DMS153 (cell line): ENCODE data around the gene PCDHA13.
"Not testable (repeated sequence)": the region's sequence is repeated elsewhere in the genome, so short reads cannot be mapped to it uniquely, and the experiment has no call there.

ENCODE experiments used
- DNase-seq: peaks from one replicate; lab custom pipeline; 2025; lab: John Stamatoyannopoulos, UW

Gene PCDHA13

GRCh38 chr5:140881889-140882590, at the start of gene PCDHA13:
PCDHA13 (plus strand) TSS chr5:140882124; CDS start chr5:140882269, 145 bp downstream.
- no peak for DNase-seq

- DNase-seq: no peak
Measured at GRCh38 chr5:140833993-140834392, 47.9 kb upstream of the PCDHA13 start, which contains the start of gene PCDHA7. PCDHA7 (plus strand) TSS chr5:140834269; CDS start chr5:140834384, 115 bp downstream.

- DNase-seq: not testable (repeated sequence)
Measured at GRCh38 chr5:140834439-140835008, 47.4 kb upstream of the PCDHA13 start.

- DNase-seq: no peak
Measured at GRCh38 chr5:140835622-140836510, 46.1 kb upstream of the PCDHA13 start.

GRCh38 chr5:140840978-140841962, 40.7 kb upstream of the PCDHA13 start, which contains the start of gene PCDHA8:
PCDHA8 (plus strand) TSS chr5:140841187; CDS start chr5:140841322, 135 bp downstream.
- no peak for DNase-seq

GRCh38 chr5:140842798-140843733, 38.9 kb upstream of the PCDHA13 start:
- DNase-seq: no peak

DNA sequence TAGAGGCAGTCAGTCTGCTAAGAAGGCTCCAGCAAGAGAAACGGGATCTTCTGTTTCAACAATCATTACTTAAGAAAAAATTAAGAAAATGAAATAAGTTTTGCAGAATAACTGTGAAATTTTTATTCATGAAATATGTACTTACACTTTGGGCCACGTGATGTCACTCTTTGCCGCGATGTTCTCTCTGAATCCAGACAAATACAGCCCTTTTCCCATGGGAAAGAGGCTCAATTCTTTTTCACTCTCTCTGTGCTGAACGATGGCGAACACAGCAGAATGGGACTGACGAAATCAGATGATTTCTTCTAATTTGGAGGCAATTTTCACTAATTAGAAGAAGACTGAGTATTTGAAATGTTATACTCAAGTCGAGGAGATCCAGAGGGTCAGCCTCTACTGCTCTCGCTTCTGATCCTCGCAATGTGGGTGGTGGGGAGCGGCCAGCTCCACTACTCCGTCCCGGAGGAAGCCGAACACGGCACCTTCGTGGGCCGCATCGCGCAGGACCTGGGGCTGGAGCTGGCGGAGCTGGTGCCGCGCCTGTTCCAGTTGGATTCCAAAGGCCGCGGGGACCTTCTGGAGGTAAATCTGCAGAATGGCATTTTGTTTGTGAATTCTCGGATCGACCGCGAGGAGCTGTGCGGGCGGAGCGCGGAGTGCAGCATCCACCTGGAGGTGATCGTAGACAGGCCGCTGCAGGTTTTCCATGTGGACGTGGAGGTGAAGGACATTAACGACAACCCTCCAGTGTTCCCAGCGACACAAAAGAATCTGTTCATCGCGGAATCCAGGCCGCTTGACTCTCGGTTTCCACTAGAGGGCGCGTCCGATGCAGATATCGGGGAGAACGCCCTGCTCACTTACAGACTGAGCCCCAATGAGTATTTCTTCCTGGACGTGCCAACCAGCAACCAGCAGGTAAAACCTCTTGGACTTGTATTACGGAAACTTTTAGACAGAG, 33.5 kb upstream of the PCDHA13 start, which contains the start of gene PCDHA9:
Gene PCDHA9, plus strand, starts transcription at position 244 of the 964 bp plus-strand sequence. Its CDS starts 114 bp downstream, at position 358.
- DNase-seq: not testable (repeated sequence)

DNA sequence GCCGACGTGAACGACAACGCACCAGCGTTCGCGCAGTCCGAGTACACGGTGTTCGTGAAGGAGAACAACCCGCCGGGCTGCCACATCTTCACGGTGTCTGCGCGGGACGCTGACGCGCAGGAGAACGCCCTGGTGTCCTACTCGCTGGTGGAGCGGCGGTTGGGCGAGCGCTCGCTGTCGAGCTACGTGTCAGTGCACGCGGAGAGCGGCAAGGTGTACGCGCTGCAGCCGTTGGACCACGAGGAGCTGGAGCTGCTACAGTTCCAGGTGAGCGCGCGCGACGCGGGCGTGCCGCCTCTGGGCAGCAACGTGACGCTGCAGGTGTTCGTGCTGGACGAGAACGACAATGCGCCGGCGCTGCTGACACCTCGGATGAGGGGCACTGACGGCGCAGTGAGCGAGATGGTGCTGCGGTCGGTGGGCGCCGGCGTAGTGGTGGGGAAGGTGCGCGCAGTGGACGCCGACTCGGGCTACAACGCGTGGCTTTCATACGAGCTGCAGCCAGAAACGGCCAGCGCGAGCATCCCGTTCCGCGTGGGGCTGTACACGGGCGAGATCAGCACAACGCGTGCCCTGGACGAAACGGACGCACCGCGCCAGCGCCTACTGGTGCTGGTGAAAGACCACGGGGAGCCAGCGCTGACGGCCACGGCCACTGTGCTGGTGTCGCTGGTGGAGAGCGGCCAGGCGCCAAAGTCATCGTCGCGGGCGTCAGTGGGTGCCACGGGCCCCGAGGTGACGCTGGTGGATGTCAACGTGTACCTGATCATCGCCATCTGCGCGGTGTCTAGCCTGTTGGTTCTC, 31.9 kb upstream of the PCDHA13 start:
- DNase-seq: not testable (repeated sequence)

GRCh38 chr5:140855772-140856674, 25.9 kb upstream of the PCDHA13 start, which contains the start of gene PCDHA10:
PCDHA10 (plus strand) TSS chr5:140855897; CDS start chr5:140856049, 152 bp downstream.
- DNase-seq: no peak

- DNase-seq: no peak
Measured at GRCh38 chr5:140857177-140857986, 24.5 kb upstream of the PCDHA13 start.

DNA sequence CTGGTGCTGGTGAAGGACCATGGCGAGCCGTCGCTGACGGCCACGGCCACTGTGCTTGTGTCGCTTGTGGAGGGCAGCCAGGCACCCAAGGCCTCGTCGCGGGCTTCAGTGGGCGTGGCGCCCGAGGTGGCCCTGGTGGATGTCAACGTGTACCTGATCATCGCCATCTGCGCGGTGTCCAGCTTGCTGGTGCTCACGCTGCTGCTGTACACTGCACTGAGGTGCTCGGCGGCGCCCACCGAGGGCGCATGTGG, 24.0 kb upstream of the PCDHA13 start:
- DNase-seq: no peak

DNA sequence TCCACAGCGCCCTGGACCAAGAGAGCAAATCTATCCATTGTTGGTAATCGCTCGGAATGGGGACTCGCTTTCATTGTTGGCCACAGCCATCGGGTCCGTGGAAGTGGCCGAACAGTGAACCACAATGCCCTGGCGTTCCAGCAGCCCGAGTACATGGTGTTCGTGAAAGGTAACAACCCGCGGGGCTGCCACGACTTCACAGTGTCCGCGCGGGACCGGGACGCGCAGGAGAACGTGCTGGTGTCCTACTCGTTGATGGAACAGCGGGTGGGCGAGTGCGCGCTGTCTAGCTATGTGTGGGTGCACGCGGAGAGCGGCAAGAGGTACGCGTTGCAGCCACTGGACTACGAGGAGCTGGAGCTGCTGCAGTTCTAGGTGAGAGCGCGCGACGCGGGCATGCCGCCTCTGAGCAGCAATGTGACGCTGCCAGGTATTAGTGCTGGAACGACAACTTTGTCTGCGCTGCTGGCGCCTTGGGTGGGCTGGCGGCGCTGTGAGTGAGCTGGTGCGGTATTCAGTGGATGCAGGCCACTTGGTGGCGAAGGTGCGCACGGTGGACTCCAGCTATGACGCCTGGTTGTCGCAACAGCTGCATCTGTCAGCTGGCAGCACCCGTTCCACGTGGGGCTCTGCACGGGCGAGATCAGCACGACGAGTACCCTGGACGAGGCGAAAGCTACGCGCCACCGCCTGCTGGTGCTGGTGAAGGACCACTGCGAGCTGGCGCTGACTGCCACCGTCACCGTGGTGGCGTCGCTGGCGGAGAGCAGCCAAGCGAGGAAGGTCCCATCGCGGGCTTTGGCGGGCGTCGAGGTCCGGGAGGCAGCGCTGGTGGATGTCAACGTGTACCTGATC, 19.3 kb upstream of the PCDHA13 start:
- DNase-seq: no peak

DNA sequence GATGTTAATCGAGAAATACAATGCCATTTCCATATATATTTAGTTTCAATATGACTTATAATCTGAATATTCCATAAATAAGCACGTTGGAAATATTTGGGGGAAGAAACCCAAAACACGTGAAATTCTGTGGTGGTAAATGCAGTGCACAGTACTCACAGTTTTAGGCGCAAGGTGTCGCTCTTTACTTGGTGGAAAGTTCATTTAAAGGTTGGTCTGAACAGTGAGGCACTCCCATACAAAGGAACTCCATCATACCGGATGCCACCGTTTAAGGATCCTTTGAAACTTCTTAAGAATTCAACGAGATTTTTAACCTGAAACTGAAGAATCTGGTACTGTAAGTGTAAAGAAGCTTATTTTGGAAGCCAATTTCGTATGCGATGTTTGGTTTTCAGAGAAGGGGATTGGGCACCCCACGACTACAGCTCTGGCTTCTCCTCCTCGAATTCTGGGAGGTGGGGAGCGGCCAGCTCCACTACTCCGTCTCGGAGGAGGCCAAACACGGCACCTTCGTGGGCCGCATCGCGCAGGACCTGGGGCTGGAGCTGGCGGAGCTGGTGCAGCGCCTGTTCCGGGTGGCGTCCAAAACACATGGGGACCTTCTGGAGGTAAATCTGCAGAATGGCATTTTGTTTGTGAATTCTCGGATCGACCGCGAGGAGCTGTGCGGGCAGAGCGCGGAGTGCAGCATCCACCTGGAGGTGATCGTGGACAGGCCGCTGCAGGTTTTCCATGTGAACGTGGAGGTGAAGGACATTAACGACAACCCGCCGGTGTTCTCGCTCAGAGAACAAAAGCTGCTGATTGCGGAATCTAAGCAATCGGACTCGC, 13.0 kb upstream of the PCDHA13 start, which contains the start of gene PCDHA11:
Gene PCDHA11, plus strand, starts transcription at position 237 of the 834 bp plus-strand sequence. Its CDS starts 147 bp downstream, at position 384.
- DNase-seq: no peak

DNA sequence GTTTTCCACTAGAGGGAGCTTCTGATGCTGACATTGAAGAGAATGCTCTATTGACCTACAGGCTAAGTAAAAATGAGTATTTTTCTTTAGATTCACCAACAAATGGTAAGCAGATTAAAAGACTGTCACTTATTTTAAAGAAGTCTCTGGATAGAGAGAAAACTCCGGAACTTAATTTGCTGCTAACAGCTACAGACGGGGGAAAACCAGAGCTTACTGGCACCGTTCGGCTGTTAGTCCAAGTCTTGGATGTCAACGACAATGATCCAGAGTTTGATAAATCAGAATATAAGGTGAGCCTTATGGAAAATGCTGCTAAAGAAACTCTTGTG, 12.4 kb upstream of the PCDHA13 start:
- no peak for DNase-seq
